ENCODE data around the gene C12orf76. TPM values are rescaled to one million over a fixed set of nuclear protein-coding genes. Genes with fewer than 3 reads are reported as not detected.

Gene C12orf76
- total RNA-seq, 1 experiment from 2014 or later = 18.3 TPM

- TF ChIP-seq, protein P1, sequence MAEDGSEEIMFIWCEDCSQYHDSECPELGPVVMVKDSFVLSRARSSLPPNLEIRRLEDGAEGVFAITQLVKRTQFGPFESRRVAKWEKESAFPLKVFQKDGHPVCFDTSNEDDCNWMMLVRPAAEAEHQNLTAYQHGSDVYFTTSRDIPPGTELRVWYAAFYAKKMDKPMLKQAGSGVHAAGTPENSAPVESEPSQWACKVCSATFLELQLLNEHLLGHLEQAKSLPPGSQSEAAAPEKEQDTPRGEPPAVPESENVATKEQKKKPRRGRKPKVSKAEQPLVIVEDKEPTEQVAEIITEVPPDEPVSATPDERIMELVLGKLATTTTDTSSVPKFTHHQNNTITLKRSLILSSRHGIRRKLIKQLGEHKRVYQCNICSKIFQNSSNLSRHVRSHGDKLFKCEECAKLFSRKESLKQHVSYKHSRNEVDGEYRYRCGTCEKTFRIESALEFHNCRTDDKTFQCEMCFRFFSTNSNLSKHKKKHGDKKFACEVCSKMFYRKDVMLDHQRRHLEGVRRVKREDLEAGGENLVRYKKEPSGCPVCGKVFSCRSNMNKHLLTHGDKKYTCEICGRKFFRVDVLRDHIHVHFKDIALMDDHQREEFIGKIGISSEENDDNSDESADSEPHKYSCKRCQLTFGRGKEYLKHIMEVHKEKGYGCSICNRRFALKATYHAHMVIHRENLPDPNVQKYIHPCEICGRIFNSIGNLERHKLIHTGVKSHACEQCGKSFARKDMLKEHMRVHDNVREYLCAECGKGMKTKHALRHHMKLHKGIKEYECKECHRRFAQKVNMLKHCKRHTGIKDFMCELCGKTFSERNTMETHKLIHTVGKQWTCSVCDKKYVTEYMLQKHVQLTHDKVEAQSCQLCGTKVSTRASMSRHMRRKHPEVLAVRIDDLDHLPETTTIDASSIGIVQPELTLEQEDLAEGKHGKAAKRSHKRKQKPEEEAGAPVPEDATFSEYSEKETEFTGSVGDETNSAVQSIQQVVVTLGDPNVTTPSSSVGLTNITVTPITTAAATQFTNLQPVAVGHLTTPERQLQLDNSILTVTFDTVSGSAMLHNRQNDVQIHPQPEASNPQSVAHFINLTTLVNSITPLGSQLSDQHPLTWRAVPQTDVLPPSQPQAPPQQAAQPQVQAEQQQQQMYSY (CRISPR knock-in tag; IDR thresholded peaks at IDR 0.05) = no peak
- TF ChIP-seq SMAD3 (CRISPR knock-in tag; IDR thresholded peaks at IDR 0.05; ENCODE audit: borderline replicate concordance) = no peak
These were observed 46.7 kb downstream of the C12orf76 start (continued) for GRCh38 chr12:110001596-110001995.

DNA sequence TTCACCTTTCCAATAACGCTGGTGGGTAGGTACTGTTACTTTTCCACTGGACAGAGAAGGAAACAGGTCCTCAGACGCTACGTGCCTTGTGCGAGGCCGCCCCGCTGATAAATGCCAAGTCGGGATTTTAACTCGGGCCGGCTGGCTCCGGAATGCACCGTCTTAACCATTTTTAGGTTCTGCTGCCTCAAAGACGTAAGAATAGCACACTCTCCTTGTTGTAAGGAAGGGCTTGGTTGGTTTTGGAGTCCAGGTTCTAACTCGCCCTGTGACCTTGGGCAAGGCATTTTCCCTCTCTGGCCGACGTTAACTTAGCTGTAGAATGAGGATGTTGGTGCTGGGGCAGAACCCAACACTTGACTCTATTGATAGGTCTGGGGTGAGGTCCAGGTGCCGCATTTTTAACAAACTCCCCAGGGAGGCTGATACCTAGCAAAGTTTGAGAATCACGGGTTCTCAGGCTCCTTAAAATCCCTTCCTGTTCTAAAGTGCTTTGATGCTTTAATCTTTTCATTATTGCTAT lies 48.3 kb downstream of the C12orf76 start:
- Mint-ChIP-seq H3K27ac (no peak overlapping the region), H3K4me1 (peaks cover 23% of the 10 kb centered on the region), H3K27me3 (ENCODE audit: low read depth) (peaks cover 13% of the 10 kb centered on the region), H3K36me3 (no peaks in the 10 kb centered on the region), H3K4me3 (peak overlapping the region; percentile 98), H3K9me3 (no peaks in the 10 kb centered on the region)
- TF ChIP-seq, protein P2, sequence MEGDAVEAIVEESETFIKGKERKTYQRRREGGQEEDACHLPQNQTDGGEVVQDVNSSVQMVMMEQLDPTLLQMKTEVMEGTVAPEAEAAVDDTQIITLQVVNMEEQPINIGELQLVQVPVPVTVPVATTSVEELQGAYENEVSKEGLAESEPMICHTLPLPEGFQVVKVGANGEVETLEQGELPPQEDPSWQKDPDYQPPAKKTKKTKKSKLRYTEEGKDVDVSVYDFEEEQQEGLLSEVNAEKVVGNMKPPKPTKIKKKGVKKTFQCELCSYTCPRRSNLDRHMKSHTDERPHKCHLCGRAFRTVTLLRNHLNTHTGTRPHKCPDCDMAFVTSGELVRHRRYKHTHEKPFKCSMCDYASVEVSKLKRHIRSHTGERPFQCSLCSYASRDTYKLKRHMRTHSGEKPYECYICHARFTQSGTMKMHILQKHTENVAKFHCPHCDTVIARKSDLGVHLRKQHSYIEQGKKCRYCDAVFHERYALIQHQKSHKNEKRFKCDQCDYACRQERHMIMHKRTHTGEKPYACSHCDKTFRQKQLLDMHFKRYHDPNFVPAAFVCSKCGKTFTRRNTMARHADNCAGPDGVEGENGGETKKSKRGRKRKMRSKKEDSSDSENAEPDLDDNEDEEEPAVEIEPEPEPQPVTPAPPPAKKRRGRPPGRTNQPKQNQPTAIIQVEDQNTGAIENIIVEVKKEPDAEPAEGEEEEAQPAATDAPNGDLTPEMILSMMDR (IDR thresholded peaks at IDR 0.05) = no peak
- TF ChIP-seq ZBTB21 (CRISPR knock-in tag; IDR thresholded peaks at IDR 0.05; ENCODE audit: borderline replicate concordance) = no peak
- TF ChIP-seq, protein P3, sequence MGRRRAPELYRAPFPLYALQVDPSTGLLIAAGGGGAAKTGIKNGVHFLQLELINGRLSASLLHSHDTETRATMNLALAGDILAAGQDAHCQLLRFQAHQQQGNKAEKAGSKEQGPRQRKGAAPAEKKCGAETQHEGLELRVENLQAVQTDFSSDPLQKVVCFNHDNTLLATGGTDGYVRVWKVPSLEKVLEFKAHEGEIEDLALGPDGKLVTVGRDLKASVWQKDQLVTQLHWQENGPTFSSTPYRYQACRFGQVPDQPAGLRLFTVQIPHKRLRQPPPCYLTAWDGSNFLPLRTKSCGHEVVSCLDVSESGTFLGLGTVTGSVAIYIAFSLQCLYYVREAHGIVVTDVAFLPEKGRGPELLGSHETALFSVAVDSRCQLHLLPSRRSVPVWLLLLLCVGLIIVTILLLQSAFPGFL (CRISPR knock-in tag; IDR thresholded peaks at IDR 0.05; ENCODE audit: borderline replicate concordance) = no peak
- no peak for TF ChIP-seq ZNF416 (CRISPR knock-in tag; IDR thresholded peaks at IDR 0.05)
- TF ChIP-seq KAT7 (CRISPR knock-in tag; IDR thresholded peaks at IDR 0.05; ENCODE audit: borderline replicate concordance) = no peak
- TF ChIP-seq, protein P4, sequence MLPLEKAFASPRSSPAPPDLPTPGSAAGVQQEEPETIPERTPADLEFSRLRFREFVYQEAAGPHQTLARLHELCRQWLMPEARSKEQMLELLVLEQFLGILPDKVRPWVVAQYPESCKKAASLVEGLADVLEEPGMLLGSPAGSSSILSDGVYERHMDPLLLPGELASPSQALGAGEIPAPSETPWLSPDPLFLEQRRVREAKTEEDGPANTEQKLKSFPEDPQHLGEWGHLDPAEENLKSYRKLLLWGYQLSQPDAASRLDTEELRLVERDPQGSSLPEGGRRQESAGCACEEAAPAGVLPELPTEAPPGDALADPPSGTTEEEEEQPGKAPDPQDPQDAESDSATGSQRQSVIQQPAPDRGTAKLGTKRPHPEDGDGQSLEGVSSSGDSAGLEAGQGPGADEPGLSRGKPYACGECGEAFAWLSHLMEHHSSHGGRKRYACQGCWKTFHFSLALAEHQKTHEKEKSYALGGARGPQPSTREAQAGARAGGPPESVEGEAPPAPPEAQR (CRISPR knock-in tag; IDR thresholded peaks at IDR 0.05) = no peak
- no peak for TF ChIP-seq ZNF423 (CRISPR knock-in tag; IDR thresholded peaks at IDR 0.05)
- TF ChIP-seq TEAD4 (CRISPR knock-in tag; IDR thresholded peaks at IDR 0.05) = no peak
- TF ChIP-seq USF2 (CRISPR knock-in tag; IDR thresholded peaks at IDR 0.05) = no peak
- no peak for TF ChIP-seq TP53 (CRISPR knock-in tag; IDR thresholded peaks at IDR 0.05)
- TF ChIP-seq GABPB1 (CRISPR knock-in tag; IDR thresholded peaks at IDR 0.05) = no peak
- TF ChIP-seq, protein P5, sequence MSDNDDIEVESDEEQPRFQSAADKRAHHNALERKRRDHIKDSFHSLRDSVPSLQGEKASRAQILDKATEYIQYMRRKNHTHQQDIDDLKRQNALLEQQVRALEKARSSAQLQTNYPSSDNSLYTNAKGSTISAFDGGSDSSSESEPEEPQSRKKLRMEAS (CRISPR knock-in tag; IDR thresholded peaks at IDR 0.05) = no peak
- TF ChIP-seq AR (CRISPR knock-in tag; IDR thresholded peaks at IDR 0.05) = no peak
- TF ChIP-seq, protein P6, sequence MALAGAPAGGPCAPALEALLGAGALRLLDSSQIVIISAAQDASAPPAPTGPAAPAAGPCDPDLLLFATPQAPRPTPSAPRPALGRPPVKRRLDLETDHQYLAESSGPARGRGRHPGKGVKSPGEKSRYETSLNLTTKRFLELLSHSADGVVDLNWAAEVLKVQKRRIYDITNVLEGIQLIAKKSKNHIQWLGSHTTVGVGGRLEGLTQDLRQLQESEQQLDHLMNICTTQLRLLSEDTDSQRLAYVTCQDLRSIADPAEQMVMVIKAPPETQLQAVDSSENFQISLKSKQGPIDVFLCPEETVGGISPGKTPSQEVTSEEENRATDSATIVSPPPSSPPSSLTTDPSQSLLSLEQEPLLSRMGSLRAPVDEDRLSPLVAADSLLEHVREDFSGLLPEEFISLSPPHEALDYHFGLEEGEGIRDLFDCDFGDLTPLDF (CRISPR knock-in tag; IDR thresholded peaks at IDR 0.05) = no peak
- TF ChIP-seq, protein P7, sequence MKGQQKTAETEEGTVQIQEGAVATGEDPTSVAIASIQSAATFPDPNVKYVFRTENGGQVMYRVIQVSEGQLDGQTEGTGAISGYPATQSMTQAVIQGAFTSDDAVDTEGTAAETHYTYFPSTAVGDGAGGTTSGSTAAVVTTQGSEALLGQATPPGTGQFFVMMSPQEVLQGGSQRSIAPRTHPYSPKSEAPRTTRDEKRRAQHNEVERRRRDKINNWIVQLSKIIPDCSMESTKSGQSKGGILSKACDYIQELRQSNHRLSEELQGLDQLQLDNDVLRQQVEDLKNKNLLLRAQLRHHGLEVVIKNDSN (CRISPR knock-in tag; IDR thresholded peaks at IDR 0.05) = no peak
- TF ChIP-seq NFE2L1 (CRISPR knock-in tag; IDR thresholded peaks at IDR 0.05) = no peak
- no peak for TF ChIP-seq NR2C2 (CRISPR knock-in tag; IDR thresholded peaks at IDR 0.05)
- TF ChIP-seq, protein P8, sequence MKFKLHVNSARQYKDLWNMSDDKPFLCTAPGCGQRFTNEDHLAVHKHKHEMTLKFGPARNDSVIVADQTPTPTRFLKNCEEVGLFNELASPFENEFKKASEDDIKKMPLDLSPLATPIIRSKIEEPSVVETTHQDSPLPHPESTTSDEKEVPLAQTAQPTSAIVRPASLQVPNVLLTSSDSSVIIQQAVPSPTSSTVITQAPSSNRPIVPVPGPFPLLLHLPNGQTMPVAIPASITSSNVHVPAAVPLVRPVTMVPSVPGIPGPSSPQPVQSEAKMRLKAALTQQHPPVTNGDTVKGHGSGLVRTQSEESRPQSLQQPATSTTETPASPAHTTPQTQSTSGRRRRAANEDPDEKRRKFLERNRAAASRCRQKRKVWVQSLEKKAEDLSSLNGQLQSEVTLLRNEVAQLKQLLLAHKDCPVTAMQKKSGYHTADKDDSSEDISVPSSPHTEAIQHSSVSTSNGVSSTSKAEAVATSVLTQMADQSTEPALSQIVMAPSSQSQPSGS (CRISPR knock-in tag; IDR thresholded peaks at IDR 0.05; ENCODE audit: borderline replicate concordance, low read depth) = no peak
- ATAC-seq = no peak
- POLR2A ChIA-PET = no interaction called here
- CTCF ChIA-PET = no interaction called here
- peak; percentile 25 for DNase-seq (ENCODE audit: low spot score)

Data from WTC11 (cell line).